Activated T-cell treated with anti-CD3 and anti-CD28 coated beads for 1 hour (primary cell): ENCODE measurements around the gene SLC19A1.
A peak's percentile ranks its signal among the peaks of the same experiment; 100 is the strongest.

Experiments
- DNase-seq: peaks from one replicate; pipeline ENCODE4 v3.0.0-alpha.2; 2020; ENCODE audit warnings: low read depth

The SLC19A1 gene

DNA sequence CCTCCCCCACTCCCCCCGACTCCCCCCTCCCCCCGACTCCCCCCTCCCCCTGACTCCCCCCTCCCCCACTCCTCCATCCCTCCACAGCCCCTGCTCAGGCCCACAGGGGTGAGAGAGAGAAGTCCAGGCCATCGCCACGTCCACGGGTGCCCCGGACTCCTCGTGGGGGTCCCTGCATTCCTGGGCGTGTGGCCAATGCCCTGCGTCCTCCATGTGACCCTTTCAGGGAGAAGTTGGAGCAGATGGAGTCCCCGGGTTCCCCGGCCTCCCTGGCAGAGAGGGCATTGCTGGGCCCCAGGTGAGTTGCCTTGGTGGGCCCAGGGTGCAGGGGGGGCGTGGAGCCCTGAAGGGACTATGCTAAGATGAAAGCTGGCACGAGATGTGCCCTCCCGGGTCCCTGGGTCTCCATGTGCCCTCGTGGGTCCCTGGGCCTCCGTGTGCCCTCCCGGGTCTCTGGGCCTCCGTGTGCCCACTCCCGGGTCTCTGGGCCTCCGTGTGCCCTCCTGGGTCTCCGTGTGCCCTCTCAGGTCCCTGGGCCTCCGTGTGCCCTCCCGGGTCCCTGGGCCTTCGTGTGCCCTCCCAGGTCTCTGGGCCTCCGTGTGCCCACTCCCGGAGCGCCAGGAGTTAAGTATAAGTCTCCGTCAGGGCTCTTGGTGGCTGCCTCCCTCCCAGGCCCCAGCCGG lies 52.0 kb downstream of the SLC19A1 start:
- no peak for DNase-seq

DNA sequence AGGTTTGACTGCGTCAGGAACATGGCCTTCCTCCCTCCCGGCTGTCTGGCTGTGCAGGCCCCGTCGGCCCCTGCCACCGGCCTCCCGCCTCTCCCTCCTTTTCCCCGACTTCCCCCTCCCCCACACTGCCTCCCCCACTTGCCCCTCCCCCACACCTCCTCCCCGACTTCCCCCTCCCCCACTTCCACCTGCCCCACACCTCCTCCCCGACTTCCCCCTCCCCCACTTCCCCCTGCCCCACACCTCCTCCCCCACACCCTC lies 52.6 kb downstream of the SLC19A1 start:
- DNase-seq = no peak

DNA sequence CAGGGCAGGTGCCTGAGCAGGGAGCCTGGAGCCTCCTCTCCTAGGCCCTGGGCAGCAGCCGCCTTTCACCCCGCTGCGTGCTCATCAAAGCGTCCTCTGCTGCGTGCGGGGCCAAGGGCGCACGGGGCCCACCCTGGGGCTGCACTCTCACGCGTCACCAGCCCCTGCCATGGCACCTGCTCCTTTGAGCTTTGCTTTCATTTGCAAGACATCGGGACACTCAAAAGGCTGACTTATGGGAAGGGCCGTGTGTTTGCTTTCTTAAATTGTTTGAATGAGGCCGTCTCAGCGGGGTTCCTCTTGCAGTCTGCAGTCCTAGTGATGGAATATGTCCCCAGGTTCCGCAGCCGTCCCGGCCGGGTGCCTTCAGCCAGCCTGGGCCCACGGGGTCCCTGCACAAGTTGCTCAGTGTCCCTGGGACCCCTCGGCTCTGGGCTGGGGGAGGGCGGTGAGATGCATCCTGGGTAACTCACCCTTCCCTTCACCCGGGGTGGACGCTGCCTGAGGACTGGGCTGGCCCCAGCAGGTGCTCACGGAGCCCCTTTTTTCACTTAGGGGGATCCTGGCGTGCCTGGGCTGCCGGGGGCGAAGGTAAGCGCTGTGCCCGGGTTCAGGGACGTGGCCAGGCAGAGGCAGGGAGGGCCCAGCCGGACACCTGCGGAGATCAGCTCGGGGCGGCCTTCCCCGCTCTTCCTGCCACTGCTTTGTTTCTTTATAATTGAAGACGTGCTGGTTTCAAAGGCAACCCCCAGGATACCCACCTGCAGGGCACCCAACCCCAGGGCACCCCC lies 53.1 kb downstream of the SLC19A1 start:
- no peak for DNase-seq

DNA sequence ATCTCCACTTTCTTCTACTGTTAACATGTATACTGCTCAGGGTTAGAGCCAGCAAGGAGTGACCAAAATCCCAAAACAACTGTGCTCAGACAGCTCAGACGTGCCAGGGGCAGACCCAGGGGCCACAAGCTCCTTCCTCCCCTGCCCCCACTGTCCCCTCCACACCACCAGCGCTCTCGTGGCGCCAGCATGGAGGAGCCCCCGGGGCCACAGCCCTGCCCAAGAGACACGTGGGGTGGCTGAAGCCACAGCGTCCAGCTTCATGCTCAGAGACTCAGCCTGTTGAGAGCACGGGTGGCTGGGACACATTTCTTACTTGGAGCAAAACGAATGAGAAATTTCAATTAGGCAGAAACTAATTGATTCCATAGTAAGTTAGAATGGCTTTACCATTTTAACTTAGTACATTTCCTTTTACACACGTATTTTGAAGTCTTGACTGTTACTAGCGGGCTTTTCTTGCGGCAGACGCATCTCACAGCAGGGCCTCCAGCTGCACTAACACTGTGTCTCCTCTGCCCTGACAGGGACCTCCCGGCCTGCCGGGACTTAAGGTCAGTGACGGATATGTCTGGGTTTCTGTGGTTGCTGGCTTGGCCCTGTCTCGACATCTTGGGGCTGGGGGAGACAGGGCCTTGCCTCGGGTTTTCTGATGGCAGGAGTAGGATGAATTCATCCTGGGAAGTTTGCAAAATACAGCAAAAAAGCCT lies 54.2 kb downstream of the SLC19A1 start:
- DNase-seq = no peak

DNA sequence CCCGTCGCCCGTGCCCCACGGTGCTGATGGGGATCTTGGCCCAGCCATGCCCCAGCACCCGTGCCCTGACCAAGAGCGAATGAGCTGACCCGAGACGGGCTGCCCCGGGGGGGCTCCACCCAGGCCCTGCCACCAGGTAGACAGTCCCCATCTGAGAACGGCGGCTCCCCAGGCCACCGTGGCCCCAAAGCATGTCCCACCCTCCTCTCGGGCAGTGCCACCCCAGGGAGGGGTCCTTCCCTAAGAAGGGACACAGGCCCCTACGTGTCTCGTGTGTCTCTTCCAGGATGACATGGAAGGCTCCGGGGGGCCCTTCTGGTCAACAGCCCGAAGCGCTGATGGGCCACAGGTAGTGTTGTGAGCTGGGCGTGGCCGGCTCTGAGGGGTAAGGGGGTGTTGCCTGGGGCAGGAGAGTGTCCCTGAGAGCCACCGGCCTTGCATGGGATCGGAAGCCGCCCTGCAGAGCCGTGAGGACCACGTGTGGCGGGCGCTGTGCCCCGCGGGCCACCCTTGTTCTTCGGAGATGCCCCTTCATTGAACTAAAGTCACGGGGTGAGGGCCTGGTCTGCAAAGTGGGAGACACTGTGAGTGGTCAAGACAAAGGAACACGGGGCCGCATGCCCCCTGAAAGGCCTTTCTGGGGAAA lies 55.0 kb downstream of the SLC19A1 start:
- no peak for DNase-seq

DNA sequence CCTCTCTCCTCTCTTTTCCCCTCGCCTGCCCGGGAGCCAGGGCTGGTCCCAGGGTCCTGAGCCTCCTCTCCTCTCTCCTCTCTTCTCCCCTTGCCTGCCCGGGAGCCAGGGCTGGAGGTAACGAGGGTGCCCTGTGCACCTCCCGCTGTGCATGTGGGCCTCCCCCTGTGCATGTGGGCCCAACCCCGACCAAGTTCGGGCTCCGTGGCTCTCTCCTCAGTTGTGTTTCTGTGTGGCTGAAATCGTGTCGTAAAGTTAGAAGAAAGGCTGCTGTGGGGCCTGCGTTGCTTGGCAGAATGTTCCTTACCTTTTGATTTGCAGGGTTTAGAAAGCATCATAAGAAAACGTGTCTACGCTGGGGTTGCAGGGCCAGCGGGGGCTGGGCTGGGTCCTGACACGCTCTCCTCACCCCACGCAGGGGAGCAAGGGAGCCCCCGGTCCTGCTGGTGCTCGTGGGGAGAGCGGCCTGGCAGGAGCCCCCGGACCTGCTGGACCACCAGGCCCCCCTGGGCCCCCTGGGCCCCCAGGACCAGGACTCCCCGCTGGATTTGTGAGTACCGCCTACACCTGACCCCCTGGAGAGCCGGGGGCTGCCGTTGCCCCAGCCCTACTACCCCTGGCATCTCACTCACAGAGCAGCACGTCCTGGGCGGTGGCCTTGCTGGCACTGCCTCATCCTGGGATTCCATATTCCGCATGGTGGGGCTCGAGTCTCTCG lies 55.6 kb downstream of the SLC19A1 start:
- DNase-seq = no peak

DNA sequence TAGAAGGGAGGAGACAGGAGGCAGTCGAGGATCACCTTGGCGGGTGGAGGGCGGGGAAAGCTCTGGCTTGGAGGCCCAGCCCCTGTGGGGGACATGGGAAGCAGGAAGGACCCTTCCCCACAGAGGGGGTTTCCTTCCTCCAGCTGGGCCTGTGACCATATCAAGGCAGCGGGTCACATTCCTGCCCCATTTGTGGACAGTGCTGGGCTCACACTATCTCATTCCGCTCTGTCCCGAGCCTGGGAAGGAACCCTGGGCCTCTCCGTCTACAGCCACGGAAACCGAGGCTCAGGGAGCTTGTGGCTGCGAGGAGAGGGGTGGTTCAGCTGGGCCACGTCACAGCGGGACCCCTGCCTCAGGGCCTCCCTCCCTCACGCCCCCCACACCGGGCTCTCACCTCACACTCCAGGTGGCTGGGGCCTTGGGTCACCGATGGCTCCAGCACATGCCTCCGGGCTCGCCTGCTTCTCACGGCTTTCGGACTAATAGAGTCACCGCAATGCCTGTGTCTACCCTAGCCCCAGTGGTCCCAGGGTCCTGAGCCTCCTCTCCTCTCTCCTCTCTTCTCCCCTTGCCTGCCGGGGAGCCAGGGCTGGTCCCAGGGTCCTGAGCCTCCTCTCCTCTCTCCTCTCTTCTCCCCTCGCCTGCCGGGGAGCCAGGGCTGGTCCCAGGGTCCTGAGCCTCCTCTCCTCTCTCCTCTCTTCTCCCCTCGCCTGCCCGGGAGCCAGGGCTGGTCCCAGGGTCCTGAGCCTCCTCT lies 56.4 kb downstream of the SLC19A1 start:
- DNase-seq = no peak

DNA sequence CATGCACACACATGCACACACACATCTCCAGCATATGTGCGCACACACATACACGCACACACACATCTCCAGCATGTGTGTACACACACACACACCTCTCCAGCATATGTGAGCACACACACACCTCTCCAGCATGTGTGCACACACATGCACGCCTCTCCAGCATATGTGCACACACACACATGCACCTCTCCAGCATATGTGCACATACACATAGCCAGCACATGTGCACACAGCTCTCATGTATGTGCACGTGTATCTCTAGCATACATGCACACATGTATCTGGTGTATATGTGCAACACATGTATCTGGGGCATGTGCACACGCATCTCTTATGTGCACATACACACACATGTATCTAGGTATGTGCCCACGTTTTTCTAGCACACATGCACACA lies 57.9 kb downstream of the SLC19A1 start:
- no peak for DNase-seq

DNA sequence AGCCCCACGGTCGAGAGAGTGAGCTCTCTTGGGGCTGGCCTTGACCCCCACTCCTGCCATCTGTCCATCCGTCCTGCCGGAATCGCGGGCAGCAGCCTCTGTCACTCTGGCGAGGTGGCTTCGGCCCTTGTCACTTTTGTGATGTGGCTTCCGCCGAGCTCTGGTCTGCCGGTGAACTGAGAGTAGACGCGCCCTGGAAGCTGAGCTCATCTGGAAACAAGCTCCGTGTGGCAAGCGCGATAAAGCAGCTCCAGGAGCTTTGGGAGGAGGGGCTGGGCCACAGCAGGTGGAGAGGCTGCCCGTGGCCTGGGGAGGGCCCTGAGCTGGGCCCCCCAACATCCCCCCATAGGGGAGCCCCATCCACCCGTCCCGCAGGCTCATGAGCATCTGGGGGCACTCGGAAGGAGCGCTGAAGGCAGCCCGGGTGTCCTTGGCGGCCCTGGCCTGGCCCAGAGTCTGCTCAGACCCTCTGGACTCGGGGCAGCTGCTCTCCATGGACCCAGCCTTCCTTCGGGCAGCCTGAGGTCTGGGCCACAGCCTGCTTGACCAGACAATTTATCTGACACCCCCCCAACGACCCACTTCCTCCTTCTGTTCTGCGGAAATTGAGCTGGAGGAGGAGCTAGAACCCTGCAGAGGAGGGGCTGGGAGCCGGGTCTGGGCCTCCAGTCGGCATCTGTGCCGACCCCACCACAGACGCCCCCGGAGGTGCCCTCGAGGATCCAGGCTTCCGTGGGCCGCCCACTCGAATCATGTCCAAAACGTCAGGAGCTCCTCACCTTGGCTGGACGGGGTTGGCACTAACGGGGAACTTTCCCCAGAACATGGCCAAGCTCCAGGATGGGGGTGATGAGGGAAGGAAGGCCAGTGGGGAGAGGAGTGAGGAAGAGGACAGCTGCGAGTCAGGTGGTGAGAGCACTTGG lies 59.1 kb downstream of the SLC19A1 start:
- peak; percentile 37 for DNase-seq

DNA sequence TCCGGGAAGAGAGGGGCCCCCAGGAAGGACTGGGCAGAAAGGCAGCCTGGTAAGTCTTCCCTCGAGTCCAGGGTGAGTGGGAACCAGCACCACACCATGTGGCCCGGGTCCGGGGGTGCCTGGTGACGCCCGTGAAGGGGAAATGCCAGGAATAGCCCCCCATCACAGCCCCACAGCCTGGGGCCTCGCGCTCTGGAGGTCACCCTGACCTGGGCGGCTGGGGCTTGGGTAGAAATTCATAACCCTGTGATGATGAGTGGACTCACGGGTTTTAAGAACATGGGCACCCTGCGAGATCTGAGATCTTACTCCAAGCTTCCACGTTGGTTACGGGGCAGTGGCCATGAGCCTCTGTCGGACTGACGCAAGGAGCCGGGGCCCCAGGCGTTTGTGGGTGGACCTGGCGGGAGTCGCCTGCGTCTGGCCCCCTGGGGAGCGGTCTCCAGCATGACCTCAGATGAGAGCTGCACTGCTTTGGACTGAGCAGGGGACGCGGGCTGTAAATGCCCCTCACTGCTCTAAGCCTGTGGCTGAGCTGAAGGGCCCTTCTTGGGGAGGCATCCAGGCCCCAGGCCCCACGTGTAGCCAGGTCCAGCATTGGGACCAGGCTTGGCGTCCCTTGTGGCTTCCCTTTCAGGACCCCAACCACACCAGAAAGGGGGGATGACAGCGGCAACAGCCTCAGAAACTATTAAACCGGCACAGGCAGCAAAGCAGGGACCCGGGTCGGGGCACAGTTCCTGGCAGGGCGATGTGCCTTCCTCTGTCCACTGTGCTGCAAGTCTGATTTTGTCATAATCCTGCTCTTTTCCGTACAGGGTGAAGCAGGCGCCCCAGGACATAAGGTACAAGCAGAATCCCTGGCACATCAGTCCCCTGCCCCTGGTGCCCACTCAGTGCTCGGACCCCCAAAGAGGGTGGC lies 60.0 kb downstream of the SLC19A1 start:
- no peak for DNase-seq

DNA sequence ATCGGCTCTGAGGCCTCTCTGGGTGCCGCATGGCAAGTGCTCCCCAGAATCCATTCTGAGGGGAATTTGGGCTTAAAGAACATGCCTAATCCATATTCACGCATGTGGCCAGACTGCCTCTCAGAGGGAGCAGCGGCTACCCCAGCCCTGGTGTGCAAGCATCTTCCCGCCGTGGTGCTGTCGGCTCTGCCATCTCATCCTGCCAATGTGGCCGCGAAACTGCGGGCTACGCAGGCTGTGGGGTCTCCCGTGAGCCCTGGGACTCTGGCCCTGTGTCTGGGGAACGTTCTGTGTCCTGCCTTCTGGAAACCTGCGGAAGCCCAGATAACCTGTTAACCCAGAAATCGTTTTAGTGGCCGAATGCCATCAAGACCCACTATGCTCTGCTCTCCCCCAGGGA lies 60.7 kb downstream of the SLC19A1 start:
- DNase-seq = no peak

DNA sequence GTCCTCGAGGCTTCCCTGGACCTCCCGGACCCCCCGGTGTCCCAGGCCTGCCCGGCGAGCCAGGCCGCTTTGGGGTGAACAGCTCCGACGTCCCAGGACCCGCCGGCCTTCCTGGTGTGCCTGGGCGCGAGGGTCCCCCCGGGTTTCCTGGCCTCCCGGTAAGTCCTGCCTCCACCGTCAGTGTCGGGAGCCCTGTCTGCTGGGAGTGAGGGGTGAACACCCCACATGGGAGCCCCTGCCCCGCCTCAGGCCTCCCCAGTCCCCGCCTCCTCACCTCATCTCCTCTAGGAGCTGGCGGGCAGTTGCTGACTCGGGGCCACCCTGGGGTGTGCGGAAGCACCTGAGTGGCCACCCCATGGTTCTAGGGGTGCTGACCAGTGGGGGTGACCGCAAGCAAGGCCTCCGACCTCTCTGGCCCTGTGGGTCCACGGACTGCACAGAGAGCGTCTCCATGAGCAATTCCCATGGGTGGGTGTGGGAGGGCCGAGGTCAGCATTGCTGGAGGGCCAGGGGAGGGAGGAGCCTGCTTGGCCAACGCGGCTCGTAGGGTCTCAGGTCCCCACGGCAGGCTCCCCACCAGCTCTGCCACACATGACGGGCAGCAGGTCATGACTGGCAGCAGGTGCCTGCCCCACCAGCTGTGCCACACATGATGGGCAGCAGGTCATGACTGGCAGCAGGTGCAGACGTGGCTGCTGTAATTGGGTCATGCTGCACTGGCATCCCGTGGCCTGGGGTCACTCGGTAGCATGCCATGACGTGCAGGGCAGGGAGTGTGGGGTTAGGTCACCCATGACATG lies 61.3 kb downstream of the SLC19A1 start:
- no peak for DNase-seq

DNA sequence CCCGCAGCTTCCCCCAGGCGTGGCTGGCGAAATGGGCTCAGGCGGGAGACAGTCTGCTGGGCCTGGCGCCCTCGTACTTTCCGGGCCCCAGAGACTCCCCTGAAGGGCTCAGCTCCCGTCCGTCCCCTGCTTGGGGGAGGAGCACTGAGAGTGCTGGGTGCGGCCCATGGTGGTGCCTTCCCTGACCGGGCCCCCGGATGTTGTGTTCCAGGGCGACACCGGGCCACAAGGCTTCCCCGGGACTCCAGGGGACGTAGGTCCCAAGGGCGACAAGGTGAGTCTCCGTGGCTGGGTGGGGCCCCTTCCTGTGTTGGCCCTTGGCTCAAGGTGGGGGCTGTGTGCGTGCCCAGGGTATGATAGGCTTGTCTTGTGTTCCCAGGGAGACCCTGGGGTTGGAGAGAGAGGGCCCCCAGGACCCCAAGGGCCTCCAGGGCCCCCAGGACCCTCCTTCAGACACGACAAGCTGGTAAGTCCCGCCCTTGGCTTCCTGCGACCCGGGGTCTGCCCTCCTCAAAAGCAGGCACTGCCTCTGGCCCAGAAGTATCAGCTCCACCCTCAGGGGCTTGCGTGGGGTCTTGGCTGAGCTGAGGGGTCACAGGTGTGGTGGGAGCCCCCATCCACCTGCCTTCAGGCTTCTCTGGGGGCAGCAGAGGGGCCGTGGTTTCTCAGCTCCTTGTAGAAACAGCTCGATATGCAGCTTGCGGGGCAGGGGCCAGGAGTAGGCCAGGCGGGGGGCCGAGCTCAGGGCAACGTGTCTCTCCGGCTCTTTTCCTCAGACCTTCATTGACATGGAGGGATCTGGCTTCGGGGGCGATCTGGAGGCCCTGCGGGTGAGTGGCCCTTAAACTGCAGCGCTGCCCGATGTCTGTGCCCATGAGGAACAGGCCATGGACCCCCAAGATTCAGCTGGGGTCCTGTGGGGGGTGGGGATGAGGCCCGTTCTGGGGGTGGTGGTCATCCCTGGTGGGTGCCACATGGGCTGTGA lies 62.3 kb downstream of the SLC19A1 start:
- no peak for DNase-seq

DNA sequence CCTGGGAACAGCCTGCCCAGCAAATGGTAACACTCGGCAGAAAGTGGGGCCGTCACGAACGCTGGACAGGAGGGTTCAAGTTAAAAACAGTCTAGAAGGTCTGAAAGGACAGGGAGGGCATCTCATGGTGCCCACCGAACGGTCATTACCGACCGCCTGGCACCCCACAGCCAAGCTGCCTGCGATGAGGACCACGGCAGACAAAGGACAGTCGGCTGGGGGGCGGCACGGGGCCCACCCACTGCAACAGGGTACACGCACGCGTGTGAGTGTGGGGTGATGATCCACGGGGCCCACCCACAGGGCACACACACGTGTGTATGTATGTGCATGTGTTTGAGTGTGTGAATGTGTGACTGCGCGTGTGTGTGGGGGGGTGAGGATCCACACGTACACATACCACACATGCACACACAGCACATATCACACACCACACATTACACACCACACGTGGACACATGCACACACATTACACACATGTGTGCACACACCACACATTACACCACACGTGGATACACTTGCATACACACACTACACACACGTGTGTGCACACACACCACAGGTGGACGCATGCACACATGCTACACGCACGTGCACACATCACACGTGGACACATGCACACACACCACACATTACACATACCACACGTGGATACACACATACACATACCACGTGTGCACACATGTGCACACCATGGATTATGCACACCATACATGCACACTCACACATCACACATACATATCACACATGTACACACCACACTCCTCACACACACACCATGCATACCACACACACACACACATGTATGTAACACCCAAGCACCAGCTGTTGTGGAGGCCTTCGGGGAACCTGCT lies 63.2 kb downstream of the SLC19A1 start:
- no peak for DNase-seq

DNA sequence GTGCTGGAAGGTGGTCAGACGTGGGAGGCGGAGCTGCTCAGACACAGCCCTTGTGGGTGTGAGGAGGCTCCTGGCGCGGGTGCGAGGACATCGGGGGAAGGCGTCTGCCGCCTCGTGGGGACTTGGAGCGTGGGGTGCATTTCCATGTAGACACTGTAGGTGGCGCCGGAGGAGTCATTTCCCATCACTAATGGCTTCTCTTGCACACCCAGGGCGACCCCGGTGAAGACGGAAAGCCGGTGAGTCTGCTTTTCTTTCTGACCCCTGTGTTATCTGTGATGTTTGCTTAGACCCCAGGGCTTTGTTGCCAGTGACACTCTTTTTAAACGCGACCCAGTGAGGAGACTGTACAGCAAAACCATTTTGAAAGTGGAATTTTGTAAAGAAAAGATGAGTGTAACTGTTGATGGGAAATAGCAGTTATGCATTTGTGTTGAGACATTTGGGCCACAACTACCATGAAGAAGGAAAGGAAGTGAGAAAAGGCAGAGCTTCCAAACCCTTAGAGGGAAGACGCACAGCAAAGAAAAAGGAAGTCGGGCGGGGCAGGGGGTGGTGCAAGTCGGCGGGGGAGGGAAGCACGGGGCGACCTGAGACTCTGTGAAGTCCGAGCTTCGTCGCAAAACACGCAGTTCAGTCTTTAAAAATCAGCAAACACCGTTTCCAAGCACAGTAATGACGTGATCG lies 64.0 kb downstream of the SLC19A1 start:
- peak; percentile 73 for DNase-seq
